Measurements from ENCODE around the gene MMRN2.
"Not testable (repeated sequence)": the region's sequence is repeated elsewhere in the genome, so short reads cannot be mapped to it uniquely, and the experiment has no call there.

Gene MMRN2

DNA sequence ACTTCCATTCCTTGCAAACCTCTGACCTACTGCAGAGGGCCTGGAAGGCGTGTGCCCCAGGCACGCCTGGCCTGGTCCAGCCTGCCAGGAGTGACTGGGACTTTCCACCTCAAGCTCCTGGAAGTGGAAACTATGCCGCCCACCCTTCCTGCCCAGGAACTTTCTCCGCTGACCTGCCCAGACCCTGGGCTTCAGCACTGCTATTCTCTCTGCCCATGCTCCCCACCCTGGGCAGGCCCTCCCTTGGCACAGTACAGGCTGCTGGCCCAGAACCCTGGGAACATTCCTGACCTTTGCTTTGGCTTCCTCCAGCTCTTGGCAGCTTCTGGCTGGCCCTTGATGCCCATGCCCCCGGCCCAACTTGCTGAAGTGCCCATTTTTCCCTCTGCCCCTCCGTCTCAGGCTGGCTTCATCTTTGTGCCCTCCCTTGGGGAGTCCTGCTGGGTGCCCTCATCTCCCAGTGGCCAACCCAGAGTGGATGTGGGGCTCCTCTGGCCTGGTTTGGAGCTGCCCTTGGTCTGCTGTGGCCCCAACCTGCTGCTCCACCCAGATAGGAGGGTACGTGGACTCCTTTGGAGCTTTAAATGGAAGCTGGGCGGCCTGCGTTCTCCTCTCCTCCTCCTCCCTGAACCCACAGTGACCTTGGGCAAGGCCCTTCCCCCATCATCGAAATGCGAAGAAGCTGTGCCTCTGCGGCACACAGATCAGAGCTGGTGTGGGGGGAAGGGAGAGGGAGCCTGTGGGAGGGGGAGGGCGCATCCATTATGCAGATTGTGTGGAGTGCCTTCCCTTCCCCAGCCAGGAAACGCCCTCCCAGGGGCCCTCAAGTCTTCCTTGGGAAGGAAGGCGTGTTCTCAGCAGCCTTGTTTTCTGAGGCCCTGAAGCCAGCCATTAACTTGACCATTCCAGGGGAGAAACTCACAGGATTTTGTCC lies 3.4 kb downstream of the MMRN2 start:
- FAIRE-seq, result no peak
- DNase-seq (ENCODE audit: insufficient read length, low spot score), result no peak
- TF ChIP-seq, protein P1, sequence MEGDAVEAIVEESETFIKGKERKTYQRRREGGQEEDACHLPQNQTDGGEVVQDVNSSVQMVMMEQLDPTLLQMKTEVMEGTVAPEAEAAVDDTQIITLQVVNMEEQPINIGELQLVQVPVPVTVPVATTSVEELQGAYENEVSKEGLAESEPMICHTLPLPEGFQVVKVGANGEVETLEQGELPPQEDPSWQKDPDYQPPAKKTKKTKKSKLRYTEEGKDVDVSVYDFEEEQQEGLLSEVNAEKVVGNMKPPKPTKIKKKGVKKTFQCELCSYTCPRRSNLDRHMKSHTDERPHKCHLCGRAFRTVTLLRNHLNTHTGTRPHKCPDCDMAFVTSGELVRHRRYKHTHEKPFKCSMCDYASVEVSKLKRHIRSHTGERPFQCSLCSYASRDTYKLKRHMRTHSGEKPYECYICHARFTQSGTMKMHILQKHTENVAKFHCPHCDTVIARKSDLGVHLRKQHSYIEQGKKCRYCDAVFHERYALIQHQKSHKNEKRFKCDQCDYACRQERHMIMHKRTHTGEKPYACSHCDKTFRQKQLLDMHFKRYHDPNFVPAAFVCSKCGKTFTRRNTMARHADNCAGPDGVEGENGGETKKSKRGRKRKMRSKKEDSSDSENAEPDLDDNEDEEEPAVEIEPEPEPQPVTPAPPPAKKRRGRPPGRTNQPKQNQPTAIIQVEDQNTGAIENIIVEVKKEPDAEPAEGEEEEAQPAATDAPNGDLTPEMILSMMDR (IDR thresholded peaks at IDR 0.05; ENCODE audit: insufficient read depth, missing control alignments), result no peak

GRCh38 chr10:86952697-86953096 lies 4.7 kb downstream of the MMRN2 start:
- FAIRE-seq; DNase-seq (ENCODE audit: insufficient read length, low spot score): not testable (repeated sequence)

- DNase-seq (ENCODE audit: insufficient read length, low spot score), result no peak
- no peak for FAIRE-seq
- TF ChIP-seq, protein P1 (IDR thresholded peaks at IDR 0.05; ENCODE audit: insufficient read depth, missing control alignments), result no peak
Observed at GRCh38 chr10:86952106-86952505, 5.3 kb downstream of the MMRN2 start.

- TF ChIP-seq, protein P1 (IDR thresholded peaks at IDR 0.05; ENCODE audit: insufficient read depth, missing control alignments), result no peak
- FAIRE-seq, result no peak
- no peak for DNase-seq (ENCODE audit: insufficient read length, low spot score)
Observed at GRCh38 chr10:86951184-86951761, 6.1 kb downstream of the MMRN2 start.

- TF ChIP-seq, protein P1 (IDR thresholded peaks at IDR 0.05; ENCODE audit: insufficient read depth, missing control alignments), result no peak
- DNase-seq (ENCODE audit: insufficient read length, low spot score) (no peak), FAIRE-seq (no peak)
Observed at GRCh38 chr10:86950349-86950748, 7.1 kb downstream of the MMRN2 start.

DNA sequence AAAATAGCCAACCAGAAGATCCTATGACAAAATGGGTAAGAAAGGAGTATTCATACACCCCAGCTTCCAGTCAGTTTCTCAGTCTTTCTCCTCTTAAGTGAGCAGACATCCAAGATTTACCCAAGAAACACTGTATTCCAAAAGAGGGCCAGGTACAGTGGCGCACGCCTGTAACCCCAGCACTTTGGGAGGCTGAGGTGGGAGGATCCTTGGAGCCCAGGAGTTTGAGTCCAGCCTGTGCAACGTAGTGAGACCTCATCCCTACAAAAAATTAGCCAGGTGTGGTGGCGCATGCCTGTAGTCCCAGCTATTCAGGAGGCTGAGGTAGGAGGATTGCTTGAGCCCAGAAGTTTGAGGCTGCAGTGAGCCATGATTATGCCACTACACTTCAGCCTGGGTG lies 9.6 kb downstream of the MMRN2 start:
- not testable (repeated sequence) for FAIRE-seq; DNase-seq (ENCODE audit: insufficient read length, low spot score)

- TF ChIP-seq, protein P1 (IDR thresholded peaks at IDR 0.05; ENCODE audit: insufficient read depth, missing control alignments), result no peak
- DNase-seq (ENCODE audit: insufficient read length, low spot score) (no peak), FAIRE-seq (no peak)
Observed at GRCh38 chr10:86946213-86947155, 10.9 kb downstream of the MMRN2 start.
